Endothelial cell of umbilical vein (primary cell): ENCODE data around the gene TRAF3. TPM values are rescaled to one million over a fixed set of nuclear protein-coding genes. Genes with fewer than 3 reads are reported as not detected.

ENCODE experiments used
- BruUV-seq: library from RNA; stranded (reverse); fragments of 400-500 nt; replicated peaks from 2 replicates; lab custom pipeline; 2021; lab: Mats Ljungman, UMichigan
- CTCF ChIA-PET: fragments of 300-600, 350-600 bp; sonication (Branson Sonifier 250); formaldehyde crosslinking; loops from one replicate; lab custom pipeline; 2021; ENCODE audit warnings: antibody characterized with exemption, inconsistent platforms; lab: Charles Lee
- POLR2A ChIA-PET: fragments of 300-600, 350-600 bp; sonication (Branson Sonifier 250); formaldehyde crosslinking; loops from one replicate; lab custom pipeline; 2021; ENCODE audit warnings: antibody characterized with exemption, inconsistent platforms; lab: Charles Lee
- DNase-seq: peaks from one replicate; pipeline ENCODE4 v3.0.0-alpha.2; 2011; ENCODE audit warnings: low read depth, low spot score
- FAIRE-seq: peaks from 2 replicates; lab custom pipeline; 2011; peaks lifted over from hg19 to GRCh38; lab: Jason Lieb, UNC
- H2AFZ ChIP-seq: 2 replicates; pipeline ENCODE4 v1.6.0; 2012; ENCODE audit warnings: low read depth, low read length, control low read depth, inconsistent platforms
- H3K27ac ChIP-seq: 2 replicates; pipeline ENCODE4 v1.5.1; 2011; ENCODE audit warnings: low read depth, mild to moderate bottlenecking, control low read depth, low read length, moderate library complexity; ENCODE audit not compliant: insufficient read depth
- H3K27me3 ChIP-seq, 2 experiments: 2 replicates each; pipeline versions ENCODE4 v1.6.0 to v1.6.1; 2011; ENCODE audit warnings: low read length in 2 of 2, mixed read lengths in 1 of 2; ENCODE audit not compliant: control insufficient read depth in 2 of 2, insufficient read depth in 2 of 2
- H3K36me3 ChIP-seq, 2 experiments: 2 replicates in 1 of 2; 3 replicates in 1 of 2; pipeline ENCODE4 v1.5.1; 2011; ENCODE audit warnings: low read length in 2 of 2, mild to moderate bottlenecking in 1 of 2, moderate library complexity in 1 of 2; ENCODE audit not compliant: control insufficient read depth in 2 of 2, insufficient read depth in 2 of 2; ENCODE audit errors: extremely low read depth in 1 of 2
- H3K4me1 ChIP-seq: 3 replicates; pipeline ENCODE4 v1.5.1; 2011; ENCODE audit warnings: mild to moderate bottlenecking, low read length; ENCODE audit not compliant: control insufficient read depth, insufficient read depth; ENCODE audit errors: extremely low read depth
- H3K4me2 ChIP-seq: 2 replicates; pipeline ENCODE4 v1.6.1; 2011; ENCODE audit warnings: low read length, control low read depth, mixed read lengths; ENCODE audit not compliant: insufficient read depth
- H3K4me3 ChIP-seq, 3 experiments: fragments of 200-600 bp in 1 of 3; sonication (generic), shearing (Covaris generic) in 1 of 3; replicated peaks in 1 of 3; 2 replicates each; pipeline ENCODE4 v1.5.1; 2011 to 2016; ENCODE audit warnings: control low read depth in 3 of 3, low read length in 3 of 3, mild to moderate bottlenecking in 2 of 3, inconsistent platforms in 1 of 3, low read depth in 1 of 3, moderate library complexity in 1 of 3; ENCODE audit not compliant: insufficient read depth in 1 of 3
- H3K79me2 ChIP-seq: 2 replicates; pipeline ENCODE4 v1.6.0; 2012; ENCODE audit warnings: low read length, inconsistent platforms; ENCODE audit not compliant: control insufficient read depth, insufficient read depth
- H3K9ac ChIP-seq: replicated peaks from 2 replicates; pipeline ENCODE3; 2011; ENCODE audit warnings: low read length, control low read depth; ENCODE audit not compliant: insufficient read depth; ENCODE audit errors: extremely low read depth
- H3K9me1 ChIP-seq: replicated peaks from 3 replicates; pipeline ENCODE4 v1.6.0; 2011; ENCODE audit warnings: mild to moderate bottlenecking, low read length; ENCODE audit not compliant: control insufficient read depth, insufficient read depth; ENCODE audit errors: extremely low read depth
- H3K9me3 ChIP-seq: replicated peaks from 2 replicates; pipeline ENCODE4 v1.5.1; 2012; ENCODE audit warnings: low read length, inconsistent platforms; ENCODE audit not compliant: control insufficient read depth, insufficient read depth
- H4K20me1 ChIP-seq: replicated peaks from 2 replicates; pipeline ENCODE3; 2011; ENCODE audit warnings: mild to moderate bottlenecking, low read length; ENCODE audit not compliant: control insufficient read depth, insufficient read depth; ENCODE audit errors: extremely low read depth
- EZH2 ChIP-seq: IDR thresholded peaks from 2 replicates; pipeline ENCODE4 v1.6.1; 2012; ENCODE audit warnings: borderline replicate concordance, low read depth, mild to moderate bottlenecking, moderate library complexity, low read length, inconsistent platforms; ENCODE audit not compliant: severe bottlenecking
- FOS ChIP-seq: IDR thresholded peaks from 2 replicates; pipeline ENCODE4 v1.6.1; 2011; ENCODE audit warnings: mild to moderate bottlenecking, low read length, moderate library complexity, borderline replicate concordance; ENCODE audit not compliant: insufficient read depth
- GATA2 ChIP-seq: IDR thresholded peaks from 2 replicates; pipeline ENCODE4 v1.7.0; 2011; ENCODE audit warnings: low read depth, mild to moderate bottlenecking, moderate library complexity, mixed read lengths, low read length; ENCODE audit not compliant: insufficient read length, insufficient read depth
- JUN ChIP-seq: IDR thresholded peaks from 2 replicates; pipeline ENCODE4 v1.6.1; 2011; ENCODE audit warnings: borderline replicate concordance, low read depth; ENCODE audit not compliant: insufficient read length, insufficient read depth
- MYC ChIP-seq: IDR thresholded peaks from one replicate; pipeline ENCODE4 v1.6.1; 2011; ENCODE audit warnings: mild to moderate bottlenecking, low read depth, low read length
- POLR2A ChIP-seq: IDR thresholded peaks from 2 replicates; pipeline ENCODE4 v1.6.1; 2012; ENCODE audit warnings: low read depth, mild to moderate bottlenecking, control low read depth, low read length
- POLR2AphosphoS5 ChIP-seq: IDR thresholded peaks from 2 replicates; pipeline ENCODE4 v1.6.1; 2012; ENCODE audit warnings: low read depth, mild to moderate bottlenecking, control low read depth, low read length, moderate library complexity; ENCODE audit not compliant: insufficient read depth
- dilution Hi-C: fragments of 300-500 bp; cut with MboI; formaldehyde crosslinking; loops from one replicate; pipeline ENCODE4 v1.15.0; 2019; ENCODE audit warnings: low sequenced_read_pairs; ENCODE audit not compliant: extremely low pct_ligation_motif_present
- intact Hi-C: fragments of 100-400 bp; cut with micrococcal nuclease; formaldehyde crosslinking; loops from one replicate; pipeline ENCODE4 v1.10.0; 2022
- polyA plus RNA-seq, 4 experiments: library from polyadenylated mRNA; depleted of rRNA in 3 of 4; stranded (reverse) in 3 of 4; unstranded in 1 of 4; fragments of >200 nt; gene quantifications; 2 replicates each; pipeline versions ENCODE4 v1.2.1 to v1.2.3, GENCODE V29; 2011 to 2012; ENCODE audit warnings: missing spikeins in 1 of 4
- total RNA-seq: library from RNA; stranded (reverse); gene quantifications from 2 replicates; pipeline ENCODE4 v1.2.3, GENCODE V29; 2021
- TF ChIP-seq, protein P1 (sequence below): IDR thresholded peaks from 2 replicates; pipeline ENCODE4 v1.6.1; 2011; ENCODE audit not compliant: insufficient read depth, insufficient read length
- TF ChIP-seq, protein P2 (sequence below), 2 donors: IDR thresholded peaks; 1 replicate in 1 of 2; 2 replicates in 1 of 2; pipeline ENCODE4 v1.5.1; 2011; ENCODE audit warnings: low read length in 2 of 2, mild to moderate bottlenecking in 2 of 2, moderate library complexity in 2 of 2, control low read depth in 1 of 2, inconsistent platforms in 1 of 2, low read depth in 1 of 2; ENCODE audit not compliant: insufficient read depth in 1 of 2; ENCODE audit errors: extremely low read depth in 1 of 2

TRAF3 gene
- total and polyA plus RNA-seq, 2 donors (not counting 3 experiments of a cell fraction or from before 2014, with no cell fraction given): 14.4 to 27.6 TPM

GRCh38 chr14:102922490-102923200, 145.4 kb downstream of the TRAF3 start, which contains the start of gene AMN:
TSS of gene AMN (plus strand) at chr14:102922663. CDS start at chr14:102922689, 26 bp downstream.
- FAIRE-seq (no peak), DNase-seq (no peak)
- intact Hi-C loops: no loop called here
- no peaks in the 10 kb centered on the region for H3K79me2 ChIP-seq
- H3K4me3 ChIP-seq: no peak within 1 kb of the TSS
- POLR2A ChIA-PET: no interaction called here
- peaks cover 36 to 43% of the 10 kb centered on the region in 2 experiments for H3K27me3 ChIP-seq
- no peaks in the 10 kb centered on the region for H3K36me3 ChIP-seq
- BruUV-seq: no TSS peak
- no peaks in the 10 kb centered on the region for H4K20me1 ChIP-seq
- CTCF ChIA-PET: interaction anchor here (1.1 to 2.6 kb wide), 2 partner anchors 148 to 228 kb away, joined by 4 to 9 read pairs; no protein-coding TSS in a partner anchor
- no peaks in the 10 kb centered on the region for H3K9me1 ChIP-seq
- H3K4me2 ChIP-seq: no peak within 1 kb of the TSS
- no peaks in the 10 kb centered on the region for H3K9me3 ChIP-seq
- no peak within 1 kb of the TSS for H3K27ac ChIP-seq
- peak within 1 kb of the TSS; percentile 42 for H2AFZ ChIP-seq
- dilution Hi-C loops: no loop called here
- no peak within 1 kb of the TSS for H3K9ac ChIP-seq
- H3K4me1 ChIP-seq: peaks cover 4% of the 10 kb centered on the region
- TF ChIP-seq GATA2: no peak
- no peak for TF ChIP-seq FOS
- no peak for TF ChIP-seq EZH2
- TF ChIP-seq, protein P1, sequence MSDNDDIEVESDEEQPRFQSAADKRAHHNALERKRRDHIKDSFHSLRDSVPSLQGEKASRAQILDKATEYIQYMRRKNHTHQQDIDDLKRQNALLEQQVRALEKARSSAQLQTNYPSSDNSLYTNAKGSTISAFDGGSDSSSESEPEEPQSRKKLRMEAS: no peak
- TF ChIP-seq POLR2AphosphoS5: no peak
- no peak for TF ChIP-seq MYC
- no peak for TF ChIP-seq POLR2A
- TF ChIP-seq, protein P2, sequence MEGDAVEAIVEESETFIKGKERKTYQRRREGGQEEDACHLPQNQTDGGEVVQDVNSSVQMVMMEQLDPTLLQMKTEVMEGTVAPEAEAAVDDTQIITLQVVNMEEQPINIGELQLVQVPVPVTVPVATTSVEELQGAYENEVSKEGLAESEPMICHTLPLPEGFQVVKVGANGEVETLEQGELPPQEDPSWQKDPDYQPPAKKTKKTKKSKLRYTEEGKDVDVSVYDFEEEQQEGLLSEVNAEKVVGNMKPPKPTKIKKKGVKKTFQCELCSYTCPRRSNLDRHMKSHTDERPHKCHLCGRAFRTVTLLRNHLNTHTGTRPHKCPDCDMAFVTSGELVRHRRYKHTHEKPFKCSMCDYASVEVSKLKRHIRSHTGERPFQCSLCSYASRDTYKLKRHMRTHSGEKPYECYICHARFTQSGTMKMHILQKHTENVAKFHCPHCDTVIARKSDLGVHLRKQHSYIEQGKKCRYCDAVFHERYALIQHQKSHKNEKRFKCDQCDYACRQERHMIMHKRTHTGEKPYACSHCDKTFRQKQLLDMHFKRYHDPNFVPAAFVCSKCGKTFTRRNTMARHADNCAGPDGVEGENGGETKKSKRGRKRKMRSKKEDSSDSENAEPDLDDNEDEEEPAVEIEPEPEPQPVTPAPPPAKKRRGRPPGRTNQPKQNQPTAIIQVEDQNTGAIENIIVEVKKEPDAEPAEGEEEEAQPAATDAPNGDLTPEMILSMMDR (IDR thresholded peaks at IDR 0.05; ENCODE audit: extremely low read depth in 1 of 2, insufficient read depth in 1 of 2, low read depth in 1 of 2, low read length in 2 of 2): no peak
- no peak for TF ChIP-seq JUN
